Measurements from ENCODE around the gene UNC13C.

DNA sequence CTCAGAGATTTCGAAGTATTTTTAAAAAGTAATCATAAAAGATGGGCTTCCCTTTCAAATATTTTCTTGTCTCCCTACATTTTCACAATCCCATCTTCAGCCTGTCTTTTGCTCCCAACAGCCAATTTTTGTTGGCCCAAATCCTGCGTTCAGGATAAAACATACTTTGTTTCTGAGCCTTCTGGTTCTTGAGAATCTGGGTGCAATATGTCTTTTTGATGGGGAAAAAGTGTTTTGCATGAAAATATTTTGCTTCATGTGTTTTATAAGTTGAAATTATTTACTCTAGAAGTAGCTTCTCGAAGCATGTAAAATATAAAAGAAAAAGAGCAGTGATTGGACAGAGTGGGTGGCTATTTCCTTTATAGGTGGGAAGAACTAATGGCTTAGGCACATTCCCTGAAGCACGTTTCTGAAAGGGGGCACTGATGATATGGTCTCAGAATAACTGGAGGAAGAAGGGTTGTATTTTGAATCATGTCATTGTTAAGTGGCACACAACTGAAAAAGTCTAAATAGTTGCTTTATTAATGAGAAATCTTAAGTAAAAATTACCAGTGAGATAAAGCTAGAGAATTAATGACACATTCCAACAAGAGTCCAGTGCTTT, 3.9 kb downstream of the UNC13C start:
- TF ChIP-seq, protein P1, sequence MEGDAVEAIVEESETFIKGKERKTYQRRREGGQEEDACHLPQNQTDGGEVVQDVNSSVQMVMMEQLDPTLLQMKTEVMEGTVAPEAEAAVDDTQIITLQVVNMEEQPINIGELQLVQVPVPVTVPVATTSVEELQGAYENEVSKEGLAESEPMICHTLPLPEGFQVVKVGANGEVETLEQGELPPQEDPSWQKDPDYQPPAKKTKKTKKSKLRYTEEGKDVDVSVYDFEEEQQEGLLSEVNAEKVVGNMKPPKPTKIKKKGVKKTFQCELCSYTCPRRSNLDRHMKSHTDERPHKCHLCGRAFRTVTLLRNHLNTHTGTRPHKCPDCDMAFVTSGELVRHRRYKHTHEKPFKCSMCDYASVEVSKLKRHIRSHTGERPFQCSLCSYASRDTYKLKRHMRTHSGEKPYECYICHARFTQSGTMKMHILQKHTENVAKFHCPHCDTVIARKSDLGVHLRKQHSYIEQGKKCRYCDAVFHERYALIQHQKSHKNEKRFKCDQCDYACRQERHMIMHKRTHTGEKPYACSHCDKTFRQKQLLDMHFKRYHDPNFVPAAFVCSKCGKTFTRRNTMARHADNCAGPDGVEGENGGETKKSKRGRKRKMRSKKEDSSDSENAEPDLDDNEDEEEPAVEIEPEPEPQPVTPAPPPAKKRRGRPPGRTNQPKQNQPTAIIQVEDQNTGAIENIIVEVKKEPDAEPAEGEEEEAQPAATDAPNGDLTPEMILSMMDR (IDR thresholded peaks at IDR 0.05; ENCODE audit: low read depth, low read length, poor library complexity, severe bottlenecking): no peak
- TF ChIP-seq EZH2phosphoT487 (IDR thresholded peaks at IDR 0.05; ENCODE audit: borderline replicate concordance, low read length): no peak
